ENCODE data around the gene ZNF431. TPM values are rescaled to one million over a fixed set of nuclear protein-coding genes. Genes with fewer than 3 reads are reported as not detected.
A peak's percentile ranks its signal among the peaks of the same experiment; 100 is the strongest.

ZNF431 gene
- total and polyA plus RNA-seq, 12 donors = 6.1 to 76.7 (median 25.7) TPM

GRCh38 chr19:21117041-21117907, 24.6 kb upstream of the ZNF431 start:
- Histone ChIP-seq H3K27ac (no peak overlapping the region), H3K36me3 (replicated peaks in 1 of 2) (peaks cover 0 to 15% of the 10 kb centered on the region in 2 donors), H3K4me3 (no peak overlapping the region), H3K27me3 (no peaks in the 10 kb centered on the region), H3K9me3 (replicated peaks in 1 of 3) (no peaks in the 10 kb centered on the region), H3K4me1 (replicated peaks in 1 of 2) (no peaks in the 10 kb centered on the region)
- no peak for TF ChIP-seq CTCF (IDR thresholded peaks at IDR 0.05)
- TF ChIP-seq POLR2A (IDR thresholded peaks at IDR 0.05) = no peak
- intact Hi-C loops (cut with DNase I) = no loop called here
- DNase-seq = no peak
- WGBS, 4 donors = 96 to 99% (median 97%) methylated on average over 2 of the region's 2 CpGs

DNA sequence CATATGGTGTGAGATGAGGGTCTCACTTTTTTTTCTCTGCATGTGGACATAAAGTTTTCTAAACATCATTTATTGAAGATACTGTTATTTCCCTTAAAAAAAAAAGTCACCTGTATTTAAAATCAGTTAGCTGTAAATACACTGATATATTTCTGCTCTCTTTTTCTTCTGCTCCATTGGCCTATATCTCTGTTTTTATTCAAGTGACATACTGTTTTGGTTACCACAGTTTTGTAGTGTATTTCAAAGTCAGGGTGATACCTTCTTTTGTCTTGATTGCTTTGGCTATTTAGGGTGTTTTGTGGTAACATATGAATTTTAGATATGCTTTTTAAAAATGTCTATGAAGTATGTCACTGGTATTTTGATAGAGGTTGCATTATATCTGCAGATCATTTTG, 15.8 kb upstream of the ZNF431 start:
- Histone ChIP-seq H3K27ac (no peak overlapping the region), H3K36me3 (replicated peaks in 1 of 2) (no peaks in the 10 kb centered on the region), H3K27me3 (no peaks in the 10 kb centered on the region), H3K9me3 (replicated peaks in 1 of 3) (no peaks in the 10 kb centered on the region), H3K4me3 (no peak overlapping the region), H3K4me1 (replicated peaks in 1 of 2) (peaks cover 13 to 27% of the 10 kb centered on the region in 2 donors)
- intact Hi-C loops (cut with DNase I) = no loop called here
- no peak for TF ChIP-seq CTCF (IDR thresholded peaks at IDR 0.05)
- TF ChIP-seq POLR2A (IDR thresholded peaks at IDR 0.05) = no peak
- DNase-seq = no peak

- peaks cover 13 to 27% of the 10 kb centered on the region in 2 donors for H3K4me1 ChIP-seq (replicated peaks in 1 of 2)
- no peaks in the 10 kb centered on the region for H3K27me3 ChIP-seq
- H3K36me3 ChIP-seq (replicated peaks in 1 of 2) = no peaks in the 10 kb centered on the region
- intact Hi-C loops (cut with DNase I) = no loop called here
- no peak overlapping the region for H3K4me3 ChIP-seq
- TF ChIP-seq POLR2A (IDR thresholded peaks at IDR 0.05) = no peak
- TF ChIP-seq CTCF (IDR thresholded peaks at IDR 0.05) = no peak
- WGBS, 4 donors = 13 to 25% (median 18%) methylated on average over 2 of the region's 2 CpGs
- peak in 1 of 7 donors; percentile 15 for DNase-seq
- H3K27ac ChIP-seq = peak overlapping the region in 4 of 5 donors; percentile 11 to 64 (median 32)
- no peaks in the 10 kb centered on the region for H3K9me3 ChIP-seq (replicated peaks in 1 of 3)
These were observed 14.8 kb upstream of the ZNF431 start for GRCh38 chr19:21127001-21127400.

- no peaks in the 10 kb centered on the region for H3K27me3 ChIP-seq
- no peak overlapping the region for H3K4me3 ChIP-seq
- peak overlapping the region in 4 of 5 donors; percentile 10 to 64 (median 32) for H3K27ac ChIP-seq
- no peaks in the 10 kb centered on the region for H3K36me3 ChIP-seq (replicated peaks in 1 of 2)
- TF ChIP-seq POLR2A (IDR thresholded peaks at IDR 0.05) (no peak), CTCF (IDR thresholded peaks at IDR 0.05) (no peak)
- H3K9me3 ChIP-seq (replicated peaks in 1 of 3) = no peaks in the 10 kb centered on the region
- 20 to 33% (median 26%) methylated on average over 4 of the region's 4 CpGs for WGBS, 4 donors
- DNase-seq = no peak
- intact Hi-C loops (cut with DNase I) = no loop called here
- H3K4me1 ChIP-seq (replicated peaks in 1 of 2) = peaks cover 13 to 27% of the 10 kb centered on the region in 2 donors
These were observed 13.9 kb upstream of the ZNF431 start for GRCh38 chr19:21127898-21128297.
